GM12878 (cell line): ENCODE data around the gene CHST5. TPM values are rescaled to one million over a fixed set of nuclear protein-coding genes. Genes with fewer than 3 reads are reported as not detected.
A peak's percentile ranks its signal among the peaks of the same experiment; 100 is the strongest.

Experiments used
- ATAC-seq: fragments of 200-7000 bp; cut with Tn5 transposase; 3 replicates; pipeline ENCODE4 v1.9.1; 2020; ENCODE audit warnings: mild to moderate bottlenecking, moderate library complexity
- BruUV-seq: library from RNA; stranded (reverse); fragments of 400-500 nt; replicated peaks from 2 replicates; lab custom pipeline; 2021; lab: Mats Ljungman, UMichigan
- CTCF ChIA-PET: fragments of 300-600 bp; sonication (Branson Sonifier 250); formaldehyde crosslinking; extraction: SDS; loops from one replicate; lab custom pipeline; 2021; ENCODE audit warnings: inconsistent platforms; lab: Yijun Ruan, JAX
- POLR2A ChIA-PET: fragments of 350-600 bp; formaldehyde crosslinking; extraction: SDS; loops from one replicate; lab custom pipeline; 2021; ENCODE audit warnings: inconsistent platforms; lab: Charles Lee
- RAD21 ChIA-PET: fragments of 300-600 bp; sonication (Branson Sonifier 250); formaldehyde crosslinking; loops from one replicate; lab custom pipeline; 2023; ENCODE audit warnings: antibody characterized with exemption; ENCODE audit not compliant: unreplicated experiment; lab: Charles Lee
- SMC1A ChIA-PET: fragments of 300-600 bp; sonication (Branson Sonifier 250); formaldehyde crosslinking; loops from one replicate; lab custom pipeline; 2023; ENCODE audit not compliant: unreplicated experiment, uncharacterized antibody; lab: Charles Lee
- DNase-seq: peaks from one replicate; pipeline ENCODE4 v3.0.0-alpha.2; 2011; ENCODE audit warnings: low read depth, low spot score
- FAIRE-seq: peaks from 3 replicates; lab custom pipeline; 2011; peaks lifted over from hg19 to GRCh38; lab: Jason Lieb, UNC
- H2AFZ ChIP-seq: 2 replicates; pipeline ENCODE4 v1.6.0; 2011; ENCODE audit warnings: low read depth, low read length, control low read depth; ENCODE audit not compliant: control insufficient read depth
- H3K27ac ChIP-seq: 2 replicates; pipeline ENCODE4 v1.5.1; 2011; ENCODE audit warnings: control low read depth; ENCODE audit not compliant: control insufficient read depth, insufficient read depth
- H3K27me3 ChIP-seq, 2 experiments: replicated peaks in 1 of 2; 2 replicates each; pipeline versions ENCODE4 v1.6.0 to v1.6.1; 2011; ENCODE audit warnings: low read length in 1 of 2; ENCODE audit not compliant: control insufficient read depth in 2 of 2, insufficient read depth in 2 of 2
- H3K36me3 ChIP-seq, 2 experiments: 2 replicates each; pipeline ENCODE4 v1.5.1; 2011; ENCODE audit warnings: low read length in 1 of 2; ENCODE audit not compliant: control insufficient read depth in 2 of 2, insufficient read depth in 2 of 2
- H3K4me1 ChIP-seq: 2 replicates; pipeline ENCODE4 v1.6.1; 2011; ENCODE audit warnings: mild to moderate bottlenecking, low read length, moderate library complexity, mixed read lengths; ENCODE audit not compliant: control insufficient read depth, insufficient read depth
- H3K4me2 ChIP-seq: 2 replicates; pipeline ENCODE4 v1.6.0; 2011; ENCODE audit warnings: control low read depth; ENCODE audit not compliant: control insufficient read depth, insufficient read depth
- H3K4me3 ChIP-seq: fragments of 200-600 bp; sonication (generic); 2 replicates; pipeline ENCODE4 v1.5.1; 2016
- H3K79me2 ChIP-seq: 2 replicates; pipeline ENCODE4 v1.6.0; 2011; ENCODE audit warnings: low read length; ENCODE audit not compliant: control insufficient read depth, insufficient read depth
- H3K9ac ChIP-seq: 2 replicates; pipeline ENCODE4 v1.8.0; 2011; ENCODE audit warnings: low read length, control low read depth, mixed read lengths; ENCODE audit not compliant: control insufficient read depth, insufficient read depth
- H3K9me3 ChIP-seq: replicated peaks from 3 replicates; pipeline ENCODE4 v1.5.1; 2011; ENCODE audit warnings: mild to moderate bottlenecking, low read length; ENCODE audit not compliant: control insufficient read depth, insufficient read depth
- H4K20me1 ChIP-seq: 2 replicates; pipeline ENCODE4 v1.6.0; 2011; ENCODE audit not compliant: control insufficient read depth, insufficient read depth
- DPF2 ChIP-seq: fragments of 450-650 bp; IDR thresholded peaks from 2 replicates; pipeline ENCODE4 v1.6.1; 2017; ENCODE audit warnings: mild to moderate bottlenecking
- GABPA ChIP-seq: IDR thresholded peaks from 2 replicates; pipeline ENCODE4 v1.6.1; 2014; ENCODE audit warnings: antibody characterized with exemption, low read depth, mild to moderate bottlenecking, inconsistent platforms
- GATAD2B ChIP-seq: fragments of 450-650 bp; conservative IDR thresholded peaks from 2 replicates; pipeline ENCODE4 v1.6.1; 2017; ENCODE audit warnings: low read depth, mild to moderate bottlenecking, moderate library complexity
- IKZF2 ChIP-seq, 2 experiments: fragments of 450-650 bp; IDR thresholded peaks; 2 replicates each; pipeline ENCODE4 v1.6.1; 2017; ENCODE audit warnings: mild to moderate bottlenecking in 2 of 2, moderate library complexity in 2 of 2
- SPI1 ChIP-seq: IDR thresholded peaks from 2 replicates; pipeline ENCODE4 v1.6.1; 2011; ENCODE audit warnings: low read depth, mild to moderate bottlenecking, low read length, moderate library complexity, borderline replicate concordance; ENCODE audit not compliant: insufficient read depth
- TCF12 ChIP-seq: IDR thresholded peaks from 2 replicates; pipeline ENCODE4 v1.6.1; 2011; ENCODE audit warnings: low read depth, mild to moderate bottlenecking, low read length
- WGBS: methylation state at CpG from one replicate; pipeline ENCODE4 v1.1.6; 2016; ENCODE audit warnings: low lambda C conversion rate; ENCODE audit not compliant: insufficient replicate concordance, insufficient coverage; ENCODE audit errors: missing lambda C conversion rate; 5-methylcytosine and 5-hydroxymethylcytosine counted together
- in situ Hi-C: fragments of 300-500 bp; cut with MboI; formaldehyde crosslinking; loops from 9 replicates; pipeline ENCODE4 v1.14.3; 2018; ENCODE audit warnings: mixed read lengths
- intact Hi-C: fragments of 100-400 bp; cut with micrococcal nuclease; formaldehyde crosslinking; loops from one replicate; pipeline ENCODE4 v1.14.2; 2022; ENCODE audit not compliant: unreplicated experiment
- polyA plus RNA-seq, 11 experiments: library from polyadenylated mRNA; depleted of rRNA in 4 of 11; unstranded in 6 of 11; stranded (reverse) in 5 of 11; fragments of >200 nt; fragmentation: Nextera tagmentation in 4 of 11; fragmentation: Illumina TruSeq in 1 of 11; extraction: Ambion mirVana in 4 of 11; extraction: Trizol in 1 of 11; gene quantifications; 1 replicate in 1 of 11; 2 replicates in 10 of 11; pipeline versions ENCODE4 v1.2.1 to v1.2.3, GENCODE V29; 2011 to 2016; ENCODE audit warnings: inconsistent platforms in 2 of 11, missing spikeins in 2 of 11, low read depth in 1 of 11
- total RNA-seq, 4 experiments: library from RNA; depleted of rRNA in 3 of 4; stranded (reverse); fragments of >200 nt in 3 of 4; fragmentation: Illumina TruSeq in 1 of 4; extraction: Trizol in 1 of 4; gene quantifications; 2 replicates each; pipeline versions ENCODE4 v1.2.1 to v1.2.3, GENCODE V29; 2013 to 2021
- TF ChIP-seq, protein P1 (sequence below): IDR thresholded peaks from 2 replicates; pipeline ENCODE4 v1.6.1; 2011; ENCODE audit warnings: borderline replicate concordance, low read depth, mild to moderate bottlenecking, moderate library complexity, low read length; ENCODE audit not compliant: insufficient read depth, poor library complexity, severe bottlenecking
- TF ChIP-seq, protein P2 (sequence below): fragments of 450-650 bp; IDR thresholded peaks from 2 replicates; pipeline ENCODE4 v1.6.1; 2017; ENCODE audit warnings: low read depth, mild to moderate bottlenecking, moderate library complexity
- TF ChIP-seq, protein P3 (sequence below): fragments of 150-350 bp; IDR thresholded peaks from 2 replicates; pipeline ENCODE4 v1.6.1; 2016; ENCODE audit warnings: low read depth, low read length

Gene CHST5
- total and polyA plus RNA-seq, 10 of the 15 experiments (the other 5 are each of a cell fraction or from before 2014, with no cell fraction given), result 0.04 to 0.43 (median 0.14) TPM; not detected in 6

DNA sequence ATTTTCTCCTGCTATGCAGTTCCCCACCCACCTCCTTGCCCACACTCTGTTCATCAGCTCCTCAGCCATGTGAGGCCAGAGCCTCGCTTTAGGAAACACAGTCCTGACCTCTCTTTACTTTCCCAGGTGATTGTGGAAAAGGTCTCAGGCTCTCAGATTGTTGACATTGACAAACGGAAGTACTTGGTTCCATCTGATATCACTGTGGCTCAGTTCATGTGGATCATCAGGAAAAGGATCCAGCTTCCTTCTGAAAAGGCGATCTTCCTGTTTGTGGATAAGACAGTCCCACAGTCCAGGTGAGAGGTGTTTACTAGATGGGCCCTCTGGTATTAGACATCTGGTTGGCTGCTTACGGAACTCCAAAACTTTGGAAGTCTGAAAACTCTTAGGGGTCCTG is 32.0 kb upstream of the CHST5 start:
- FAIRE-seq (no peak), ATAC-seq (no peak)
- intact Hi-C loops, result no loop called here
- Histone ChIP-seq H3K36me3 (peaks cover 5 to 33% of the 10 kb centered on the region in 2 experiments), H3K27ac (no peak overlapping the region)
- RAD21 ChIA-PET, result interaction anchor here (1.3 to 5.6 kb wide), 3 partner anchors 12 to 54 kb away, joined by 7 to 44 read pairs (median 27); partner anchors contain the start of genes ADAT1 and TMEM231
- in situ Hi-C loops, result no loop called here
- 98% methylated on average over 4 of the region's 4 CpGs for WGBS
- TF ChIP-seq, protein P1, sequence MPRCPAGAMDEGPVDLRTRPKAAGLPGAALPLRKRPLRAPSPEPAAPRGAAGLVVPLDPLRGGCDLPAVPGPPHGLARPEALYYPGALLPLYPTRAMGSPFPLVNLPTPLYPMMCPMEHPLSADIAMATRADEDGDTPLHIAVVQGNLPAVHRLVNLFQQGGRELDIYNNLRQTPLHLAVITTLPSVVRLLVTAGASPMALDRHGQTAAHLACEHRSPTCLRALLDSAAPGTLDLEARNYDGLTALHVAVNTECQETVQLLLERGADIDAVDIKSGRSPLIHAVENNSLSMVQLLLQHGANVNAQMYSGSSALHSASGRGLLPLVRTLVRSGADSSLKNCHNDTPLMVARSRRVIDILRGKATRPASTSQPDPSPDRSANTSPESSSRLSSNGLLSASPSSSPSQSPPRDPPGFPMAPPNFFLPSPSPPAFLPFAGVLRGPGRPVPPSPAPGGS, result no peak
- TF ChIP-seq, protein P2, sequence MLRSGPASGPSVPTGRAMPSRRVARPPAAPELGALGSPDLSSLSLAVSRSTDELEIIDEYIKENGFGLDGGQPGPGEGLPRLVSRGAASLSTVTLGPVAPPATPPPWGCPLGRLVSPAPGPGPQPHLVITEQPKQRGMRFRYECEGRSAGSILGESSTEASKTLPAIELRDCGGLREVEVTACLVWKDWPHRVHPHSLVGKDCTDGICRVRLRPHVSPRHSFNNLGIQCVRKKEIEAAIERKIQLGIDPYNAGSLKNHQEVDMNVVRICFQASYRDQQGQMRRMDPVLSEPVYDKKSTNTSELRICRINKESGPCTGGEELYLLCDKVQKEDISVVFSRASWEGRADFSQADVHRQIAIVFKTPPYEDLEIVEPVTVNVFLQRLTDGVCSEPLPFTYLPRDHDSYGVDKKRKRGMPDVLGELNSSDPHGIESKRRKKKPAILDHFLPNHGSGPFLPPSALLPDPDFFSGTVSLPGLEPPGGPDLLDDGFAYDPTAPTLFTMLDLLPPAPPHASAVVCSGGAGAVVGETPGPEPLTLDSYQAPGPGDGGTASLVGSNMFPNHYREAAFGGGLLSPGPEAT, result no peak
- no peak for TF ChIP-seq TCF12
- no peak for TF ChIP-seq GATAD2B
- no peak for TF ChIP-seq IKZF2 (IDR thresholded peaks at IDR 0.05)
- TF ChIP-seq DPF2, result no peak
- TF ChIP-seq GABPA, result no peak
- TF ChIP-seq, protein P3, sequence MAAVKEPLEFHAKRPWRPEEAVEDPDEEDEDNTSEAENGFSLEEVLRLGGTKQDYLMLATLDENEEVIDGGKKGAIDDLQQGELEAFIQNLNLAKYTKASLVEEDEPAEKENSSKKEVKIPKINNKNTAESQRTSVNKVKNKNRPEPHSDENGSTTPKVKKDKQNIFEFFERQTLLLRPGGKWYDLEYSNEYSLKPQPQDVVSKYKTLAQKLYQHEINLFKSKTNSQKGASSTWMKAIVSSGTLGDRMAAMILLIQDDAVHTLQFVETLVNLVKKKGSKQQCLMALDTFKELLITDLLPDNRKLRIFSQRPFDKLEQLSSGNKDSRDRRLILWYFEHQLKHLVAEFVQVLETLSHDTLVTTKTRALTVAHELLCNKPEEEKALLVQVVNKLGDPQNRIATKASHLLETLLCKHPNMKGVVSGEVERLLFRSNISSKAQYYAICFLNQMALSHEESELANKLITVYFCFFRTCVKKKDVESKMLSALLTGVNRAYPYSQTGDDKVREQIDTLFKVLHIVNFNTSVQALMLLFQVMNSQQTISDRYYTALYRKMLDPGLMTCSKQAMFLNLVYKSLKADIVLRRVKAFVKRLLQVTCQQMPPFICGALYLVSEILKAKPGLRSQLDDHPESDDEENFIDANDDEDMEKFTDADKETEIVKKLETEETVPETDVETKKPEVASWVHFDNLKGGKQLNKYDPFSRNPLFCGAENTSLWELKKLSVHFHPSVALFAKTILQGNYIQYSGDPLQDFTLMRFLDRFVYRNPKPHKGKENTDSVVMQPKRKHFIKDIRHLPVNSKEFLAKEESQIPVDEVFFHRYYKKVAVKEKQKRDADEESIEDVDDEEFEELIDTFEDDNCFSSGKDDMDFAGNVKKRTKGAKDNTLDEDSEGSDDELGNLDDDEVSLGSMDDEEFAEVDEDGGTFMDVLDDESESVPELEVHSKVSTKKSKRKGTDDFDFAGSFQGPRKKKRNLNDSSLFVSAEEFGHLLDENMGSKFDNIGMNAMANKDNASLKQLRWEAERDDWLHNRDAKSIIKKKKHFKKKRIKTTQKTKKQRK, result no peak
- TF ChIP-seq SPI1, result no peak
- TF ChIP-seq, all 136 proteins: peak for 0
- H3K9ac ChIP-seq, result no peak overlapping the region
- no peaks in the 10 kb centered on the region for H4K20me1 ChIP-seq
- peak overlapping the region; percentile 84; the same call in 1 of the 2 replicates for H3K4me3 ChIP-seq
- no peaks in the 10 kb centered on the region for H3K27me3 ChIP-seq
- POLR2A ChIA-PET, result interaction anchor here (0.9 to 11.8 kb wide), 5 partner anchors 9 to 81 kb away, joined by 3 to 116 read pairs (median 4); partner anchors contain the start of genes ADAT1, KARS1 and TERF2IP
- BruUV-seq, result no TSS peak
- SMC1A ChIA-PET, result interaction anchor here (0.8 to 5.4 kb wide), 5 partner anchors 10 to 80 kb away, joined by 3 to 42 read pairs (median 9); partner anchors contain the start of gene ADAT1
- H3K79me2 ChIP-seq, result peaks cover 52% of the 10 kb centered on the region
- peaks cover 47% of the 10 kb centered on the region for H3K4me1 ChIP-seq
- H3K9me3 ChIP-seq, result no peaks in the 10 kb centered on the region
- peak overlapping the region; percentile 92 for H3K4me2 ChIP-seq
- DNase-seq, result no peak
- CTCF ChIA-PET, result interaction anchor here (1.0 to 1.3 kb wide), 5 partner anchors 12 to 90 kb away, joined by 3 to 4 read pairs (median 3); partner anchors contain the start of gene TMEM231
- H2AFZ ChIP-seq, result no peak overlapping the region
